ENCODE measurements around the gene CYTH1. TPM values are rescaled to one million over a fixed set of nuclear protein-coding genes. Genes with fewer than 3 reads are reported as not detected.

CYTH1 gene
- total and polyA plus RNA-seq, 10 of the 15 experiments (the other 5 are each of a cell fraction or from before 2014, with no cell fraction given): 6.6 to 188 (median 145) TPM

DNA sequence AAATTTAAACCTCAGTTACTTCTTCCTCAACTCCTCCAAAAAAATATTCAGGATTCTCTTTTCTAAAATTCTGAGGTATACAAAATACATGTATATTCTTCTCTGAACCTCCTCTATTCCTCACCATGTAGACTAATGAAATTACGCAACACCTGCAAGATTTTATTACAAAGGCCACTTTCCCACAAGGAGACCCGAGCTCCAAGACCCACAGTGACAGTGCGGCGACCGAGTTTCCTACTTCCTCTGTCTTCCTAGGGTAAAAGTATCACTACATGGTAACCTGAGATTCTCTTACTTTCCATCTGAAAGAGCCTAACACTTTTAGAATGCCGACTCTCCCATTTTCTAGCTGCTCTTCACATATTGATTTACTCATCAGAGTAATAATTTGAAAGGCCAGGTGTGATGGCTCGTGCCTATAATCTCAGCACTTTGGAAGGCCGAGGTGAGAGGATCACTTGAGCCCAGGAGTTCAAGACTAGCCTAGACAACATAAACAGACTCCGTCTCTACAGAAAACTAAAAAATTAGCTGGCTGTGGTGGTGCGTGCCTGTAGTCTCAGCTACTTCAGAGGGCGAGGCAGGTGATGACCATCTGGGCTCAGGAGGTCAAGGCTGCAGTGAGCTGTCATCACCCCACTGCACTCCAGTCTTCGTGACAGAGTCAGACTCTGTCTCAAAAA, 35.7 kb downstream of the CYTH1 start:
- intact Hi-C loops (cut with micrococcal nuclease; ENCODE audit: unreplicated experiment) (no loop called here), in situ Hi-C loops (cut with MboI) (no loop called here)
- no peak for ATAC-seq
- Histone ChIP-seq H3K4me1 (ENCODE audit: control insufficient read depth, insufficient read depth, low read length) (peaks cover 70% of the 10 kb centered on the region), H3K79me2 (ENCODE audit: control insufficient read depth, insufficient read depth, low read length) (peaks cover 97% of the 10 kb centered on the region), H3K27me3 (replicated peaks in 1 of 2; ENCODE audit: control insufficient read depth in 2 of 2, insufficient read depth in 2 of 2, low read length in 1 of 2) (no peaks in the 10 kb centered on the region), H3K4me2 (ENCODE audit: control insufficient read depth, insufficient read depth) (no peak overlapping the region), H2AFZ (ENCODE audit: control insufficient read depth, low read depth, low read length) (no peak overlapping the region), H3K9me3 (replicated peaks; ENCODE audit: control insufficient read depth, insufficient read depth, low read length) (no peaks in the 10 kb centered on the region), H3K9ac (ENCODE audit: control insufficient read depth, insufficient read depth, low read length) (no peak overlapping the region), H3K4me3 (no peak overlapping the region), H3K27ac (ENCODE audit: control insufficient read depth, insufficient read depth) (no peak overlapping the region), H4K20me1 (ENCODE audit: control insufficient read depth, insufficient read depth) (0 out of 2 replicates have a peak, but pooled peaks cover 2% of the 10 kb centered on the region), H3K36me3 (ENCODE audit: control insufficient read depth in 2 of 2, insufficient read depth in 2 of 2, low read length in 1 of 2) (peaks cover 6 to 9% of the 10 kb centered on the region in 2 experiments)
- no peak for TF ChIP-seq RAD21 (IDR thresholded peaks at IDR 0.05; ENCODE audit: insufficient read depth, low read depth, low read length)
- TF ChIP-seq NR2C1 (IDR thresholded peaks at IDR 0.05): no peak
- TF ChIP-seq KAT2A (conservative IDR thresholded peaks at IDR 0.05; ENCODE audit: control insufficient read depth, low read depth, low read length): no peak
- no peak for TF ChIP-seq SRF (IDR thresholded peaks at IDR 0.05; ENCODE audit: low read depth in 2 of 2, low read length in 2 of 2)
- no peak for TF ChIP-seq ZSCAN29 (IDR thresholded peaks at IDR 0.05)
- no peak for TF ChIP-seq SIX5 (IDR thresholded peaks at IDR 0.05; ENCODE audit: low read depth, low read length, severe bottlenecking)
- no peak for TF ChIP-seq HDGF (IDR thresholded peaks at IDR 0.05)
- TF ChIP-seq, protein P1, sequence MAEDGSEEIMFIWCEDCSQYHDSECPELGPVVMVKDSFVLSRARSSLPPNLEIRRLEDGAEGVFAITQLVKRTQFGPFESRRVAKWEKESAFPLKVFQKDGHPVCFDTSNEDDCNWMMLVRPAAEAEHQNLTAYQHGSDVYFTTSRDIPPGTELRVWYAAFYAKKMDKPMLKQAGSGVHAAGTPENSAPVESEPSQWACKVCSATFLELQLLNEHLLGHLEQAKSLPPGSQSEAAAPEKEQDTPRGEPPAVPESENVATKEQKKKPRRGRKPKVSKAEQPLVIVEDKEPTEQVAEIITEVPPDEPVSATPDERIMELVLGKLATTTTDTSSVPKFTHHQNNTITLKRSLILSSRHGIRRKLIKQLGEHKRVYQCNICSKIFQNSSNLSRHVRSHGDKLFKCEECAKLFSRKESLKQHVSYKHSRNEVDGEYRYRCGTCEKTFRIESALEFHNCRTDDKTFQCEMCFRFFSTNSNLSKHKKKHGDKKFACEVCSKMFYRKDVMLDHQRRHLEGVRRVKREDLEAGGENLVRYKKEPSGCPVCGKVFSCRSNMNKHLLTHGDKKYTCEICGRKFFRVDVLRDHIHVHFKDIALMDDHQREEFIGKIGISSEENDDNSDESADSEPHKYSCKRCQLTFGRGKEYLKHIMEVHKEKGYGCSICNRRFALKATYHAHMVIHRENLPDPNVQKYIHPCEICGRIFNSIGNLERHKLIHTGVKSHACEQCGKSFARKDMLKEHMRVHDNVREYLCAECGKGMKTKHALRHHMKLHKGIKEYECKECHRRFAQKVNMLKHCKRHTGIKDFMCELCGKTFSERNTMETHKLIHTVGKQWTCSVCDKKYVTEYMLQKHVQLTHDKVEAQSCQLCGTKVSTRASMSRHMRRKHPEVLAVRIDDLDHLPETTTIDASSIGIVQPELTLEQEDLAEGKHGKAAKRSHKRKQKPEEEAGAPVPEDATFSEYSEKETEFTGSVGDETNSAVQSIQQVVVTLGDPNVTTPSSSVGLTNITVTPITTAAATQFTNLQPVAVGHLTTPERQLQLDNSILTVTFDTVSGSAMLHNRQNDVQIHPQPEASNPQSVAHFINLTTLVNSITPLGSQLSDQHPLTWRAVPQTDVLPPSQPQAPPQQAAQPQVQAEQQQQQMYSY (CRISPR knock-in tag; IDR thresholded peaks at IDR 0.05): no peak
- TF ChIP-seq ZBED1 (IDR thresholded peaks at IDR 0.05; ENCODE audit: borderline replicate concordance): no peak
- TF ChIP-seq, protein P2, sequence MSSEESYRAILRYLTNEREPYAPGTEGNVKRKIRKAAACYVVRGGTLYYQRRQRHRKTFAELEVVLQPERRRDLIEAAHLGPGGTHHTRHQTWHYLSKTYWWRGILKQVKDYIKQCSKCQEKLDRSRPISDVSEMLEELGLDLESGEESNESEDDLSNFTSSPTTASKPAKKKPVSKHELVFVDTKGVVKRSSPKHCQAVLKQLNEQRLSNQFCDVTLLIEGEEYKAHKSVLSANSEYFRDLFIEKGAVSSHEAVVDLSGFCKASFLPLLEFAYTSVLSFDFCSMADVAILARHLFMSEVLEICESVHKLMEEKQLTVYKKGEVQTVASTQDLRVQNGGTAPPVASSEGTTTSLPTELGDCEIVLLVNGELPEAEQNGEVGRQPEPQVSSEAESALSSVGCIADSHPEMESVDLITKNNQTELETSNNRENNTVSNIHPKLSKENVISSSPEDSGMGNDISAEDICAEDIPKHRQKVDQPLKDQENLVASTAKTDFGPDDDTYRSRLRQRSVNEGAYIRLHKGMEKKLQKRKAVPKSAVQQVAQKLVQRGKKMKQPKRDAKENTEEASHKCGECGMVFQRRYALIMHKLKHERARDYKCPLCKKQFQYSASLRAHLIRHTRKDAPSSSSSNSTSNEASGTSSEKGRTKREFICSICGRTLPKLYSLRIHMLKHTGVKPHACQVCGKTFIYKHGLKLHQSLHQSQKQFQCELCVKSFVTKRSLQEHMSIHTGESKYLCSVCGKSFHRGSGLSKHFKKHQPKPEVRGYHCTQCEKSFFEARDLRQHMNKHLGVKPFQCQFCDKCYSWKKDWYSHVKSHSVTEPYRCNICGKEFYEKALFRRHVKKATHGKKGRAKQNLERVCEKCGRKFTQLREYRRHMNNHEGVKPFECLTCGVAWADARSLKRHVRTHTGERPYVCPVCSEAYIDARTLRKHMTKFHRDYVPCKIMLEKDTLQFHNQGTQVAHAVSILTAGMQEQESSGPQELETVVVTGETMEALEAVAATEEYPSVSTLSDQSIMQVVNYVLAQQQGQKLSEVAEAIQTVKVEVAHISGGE (CRISPR knock-in tag; IDR thresholded peaks at IDR 0.05): no peak
- no peak for TF ChIP-seq MEF2A (IDR thresholded peaks at IDR 0.05; ENCODE audit: insufficient read depth, low read depth, low read length)
- no peak for TF ChIP-seq YBX1 (IDR thresholded peaks at IDR 0.05)
- POLR2A ChIA-PET: interaction anchor here (0.6 to 4.7 kb wide), 11 partner anchors 10 to 932 kb away, joined by 3 to 29 read pairs (median 4); no protein-coding TSS in a partner anchor
- no TSS peak for BruUV-seq (replicated peaks)
- 89% methylated on average over 12 of the region's 12 CpGs for WGBS (ENCODE audit: insufficient coverage, insufficient replicate concordance, low lambda C conversion rate, missing lambda C conversion rate)
- no peak for FAIRE-seq
- RAD21 ChIA-PET (ENCODE audit: unreplicated experiment): interaction anchor here (0.6 to 6.2 kb wide), 14 partner anchors 10 to 50 kb away, joined by 3 to 58 read pairs (median 5); partner anchors contain the start of gene CYTH1
- SMC1A ChIA-PET (ENCODE audit: uncharacterized antibody, unreplicated experiment): interaction anchor here (0.7 to 4.6 kb wide), 20 partner anchors 9 to 249 kb away, joined by 3 to 41 read pairs (median 4); no protein-coding TSS in a partner anchor
- DNase-seq (ENCODE audit: low read depth, low spot score): no peak
- CTCF ChIA-PET: interaction anchor here (0.7 to 5.0 kb wide), 10 partner anchors 9 to 37 kb away, joined by 3 to 56 read pairs (median 5); no protein-coding TSS in a partner anchor

All from GM12878 (cell line).